ENCODE data around the gene CDHR4.
A peak's percentile ranks its signal among the peaks of the same experiment; 100 is the strongest.
"Not testable (repeated sequence)": the region's sequence is repeated elsewhere in the genome, so short reads cannot be mapped to it uniquely, and the experiment has no call there.

The CDHR4 gene

GRCh38 chr3:49786357-49787181, 13.1 kb downstream of the CDHR4 start, which contains the start of gene IP6K1:
Gene IP6K1, minus strand, starts transcription at chr3:49786542. Its CDS starts 38,502 bp downstream, at chr3:49748040.
- peak within 1 kb of the TSS; percentile 88 for H3K4me3 ChIP-seq (ENCODE audit: low read length)
- no peak for TF ChIP-seq CTCF (conservative IDR thresholded peaks at IDR 0.05; ENCODE audit: low read length)
- DNase-seq (ENCODE audit: low read depth), result peak; percentile 100

GRCh38 chr3:49785565-49786356, 13.9 kb downstream of the CDHR4 start:
- no peak for TF ChIP-seq CTCF (conservative IDR thresholded peaks at IDR 0.05; ENCODE audit: low read length)
- H3K4me3 ChIP-seq (ENCODE audit: low read length), result peak overlapping the region; percentile 88
- peak; percentile 23 for DNase-seq (ENCODE audit: low read depth)

- DNase-seq (ENCODE audit: low read depth); H3K4me3 ChIP-seq (ENCODE audit: low read length): not testable (repeated sequence)
Observed at GRCh38 chr3:49782277-49782676, 17.4 kb downstream of the CDHR4 start.

- TF ChIP-seq CTCF (conservative IDR thresholded peaks at IDR 0.05; ENCODE audit: low read length), result no peak
- no peak overlapping the region for H3K4me3 ChIP-seq (ENCODE audit: low read length)
- DNase-seq (ENCODE audit: low read depth), result no peak
Observed at GRCh38 chr3:49781415-49782199, 18.1 kb downstream of the CDHR4 start.

- H3K4me3 ChIP-seq (ENCODE audit: low read length); DNase-seq (ENCODE audit: low read depth): not testable (repeated sequence)
Observed at GRCh38 chr3:49780975-49781365, 18.7 kb downstream of the CDHR4 start.

- no peak for DNase-seq (ENCODE audit: low read depth)
- H3K4me3 ChIP-seq (ENCODE audit: low read length), result no peak overlapping the region
- TF ChIP-seq CTCF (conservative IDR thresholded peaks at IDR 0.05; ENCODE audit: low read length), result no peak
Observed at GRCh38 chr3:49780080-49780974, 19.3 kb downstream of the CDHR4 start.

- TF ChIP-seq CTCF (conservative IDR thresholded peaks at IDR 0.05; ENCODE audit: low read length), result no peak
- peak; percentile 17 for DNase-seq (ENCODE audit: low read depth)
- no peak overlapping the region for H3K4me3 ChIP-seq (ENCODE audit: low read length)
Observed at GRCh38 chr3:49779358-49780079, 20.2 kb downstream of the CDHR4 start.

- not testable (repeated sequence) for DNase-seq (ENCODE audit: low read depth); H3K4me3 ChIP-seq (ENCODE audit: low read length)
Observed at GRCh38 chr3:49776101-49776500, 23.6 kb downstream of the CDHR4 start.

Measured in AG10803 (cell line).